ENCODE results near the gene PVALB.
A peak's percentile ranks its signal among the peaks of the same experiment; 100 is the strongest.

Gene PVALB

GRCh38 chr22:36815558-36816338 is 1.1 kb downstream of the PVALB start:
- Histone ChIP-seq H3K27me3 (ENCODE audit: insufficient read depth, low read length) (peaks cover 54% of the 10 kb centered on the region), H3K36me3 (ENCODE audit: insufficient read depth, low read length) (no peaks in the 10 kb centered on the region), H3K9me3 (ENCODE audit: low read length) (no peaks in the 10 kb centered on the region), H3K4me3 (ENCODE audit: low read length) (no peak overlapping the region), H3K4me1 (ENCODE audit: insufficient read depth, low read length) (peaks cover 11% of the 10 kb centered on the region), H2AFZ (ENCODE audit: low read depth, low read length) (no peak overlapping the region)

GRCh38 chr22:36814801-36815200 is 2.0 kb downstream of the PVALB start:
- Histone ChIP-seq H3K9me3 (ENCODE audit: low read length) (no peaks in the 10 kb centered on the region), H3K27me3 (ENCODE audit: insufficient read depth, low read length) (peaks cover 50% of the 10 kb centered on the region), H3K36me3 (ENCODE audit: insufficient read depth, low read length) (no peaks in the 10 kb centered on the region), H3K4me3 (ENCODE audit: low read length) (no peak overlapping the region), H3K4me1 (ENCODE audit: insufficient read depth, low read length) (peaks cover 11% of the 10 kb centered on the region), H2AFZ (ENCODE audit: low read depth, low read length) (no peak overlapping the region)

GRCh38 chr22:36811094-36811800 is 5.6 kb downstream of the PVALB start:
- Histone ChIP-seq H3K4me3 (ENCODE audit: low read length) (no peak overlapping the region), H3K4me1 (ENCODE audit: insufficient read depth, low read length) (no peaks in the 10 kb centered on the region), H2AFZ (ENCODE audit: low read depth, low read length) (no peak overlapping the region), H3K27me3 (ENCODE audit: insufficient read depth, low read length) (peaks cover 18% of the 10 kb centered on the region), H3K36me3 (ENCODE audit: insufficient read depth, low read length) (no peaks in the 10 kb centered on the region), H3K9me3 (ENCODE audit: low read length) (no peaks in the 10 kb centered on the region)

GRCh38 chr22:36809351-36809750 is 7.5 kb downstream of the PVALB start:
- Histone ChIP-seq H3K36me3 (ENCODE audit: insufficient read depth, low read length) (no peaks in the 10 kb centered on the region), H2AFZ (ENCODE audit: low read depth, low read length) (no peak overlapping the region), H3K9me3 (ENCODE audit: low read length) (no peaks in the 10 kb centered on the region), H3K27me3 (ENCODE audit: insufficient read depth, low read length) (no peaks in the 10 kb centered on the region), H3K4me3 (ENCODE audit: low read length) (no peak overlapping the region), H3K4me1 (ENCODE audit: insufficient read depth, low read length) (no peaks in the 10 kb centered on the region)

- Histone ChIP-seq H2AFZ (ENCODE audit: low read depth, low read length) (no peak overlapping the region), H3K9me3 (ENCODE audit: low read length) (no peaks in the 10 kb centered on the region), H3K4me3 (ENCODE audit: low read length) (no peak overlapping the region), H3K36me3 (ENCODE audit: insufficient read depth, low read length) (no peaks in the 10 kb centered on the region), H3K4me1 (ENCODE audit: insufficient read depth, low read length) (no peaks in the 10 kb centered on the region), H3K27me3 (ENCODE audit: insufficient read depth, low read length) (no peaks in the 10 kb centered on the region)
Measured at GRCh38 chr22:36808721-36809344, 8.0 kb downstream of the PVALB start.

- Histone ChIP-seq H3K27me3 (ENCODE audit: insufficient read depth, low read length) (no peaks in the 10 kb centered on the region), H3K36me3 (ENCODE audit: insufficient read depth, low read length) (no peaks in the 10 kb centered on the region), H3K4me3 (ENCODE audit: low read length) (no peak overlapping the region), H3K9me3 (ENCODE audit: low read length) (no peaks in the 10 kb centered on the region), H2AFZ (ENCODE audit: low read depth, low read length) (no peak overlapping the region), H3K4me1 (ENCODE audit: insufficient read depth, low read length) (no peaks in the 10 kb centered on the region)
Measured at GRCh38 chr22:36807627-36808026, 9.2 kb downstream of the PVALB start.

GRCh38 chr22:36806835-36807234 is 10.0 kb downstream of the PVALB start:
- Histone ChIP-seq H3K9me3 (ENCODE audit: low read length) (no peaks in the 10 kb centered on the region), H3K4me1 (ENCODE audit: insufficient read depth, low read length) (no peaks in the 10 kb centered on the region), H2AFZ (ENCODE audit: low read depth, low read length) (no peak overlapping the region), H3K4me3 (ENCODE audit: low read length) (no peak overlapping the region), H3K36me3 (ENCODE audit: insufficient read depth, low read length) (no peaks in the 10 kb centered on the region), H3K27me3 (ENCODE audit: insufficient read depth, low read length) (no peaks in the 10 kb centered on the region)

- Histone ChIP-seq H2AFZ (ENCODE audit: low read depth, low read length) (no peak overlapping the region), H3K4me1 (ENCODE audit: insufficient read depth, low read length) (peaks cover 4% of the 10 kb centered on the region), H3K4me3 (ENCODE audit: low read length) (no peak overlapping the region), H3K36me3 (ENCODE audit: insufficient read depth, low read length) (no peaks in the 10 kb centered on the region), H3K27me3 (ENCODE audit: insufficient read depth, low read length) (no peaks in the 10 kb centered on the region), H3K9me3 (ENCODE audit: low read length) (no peaks in the 10 kb centered on the region)
Measured at GRCh38 chr22:36803358-36803757, 13.5 kb downstream of the PVALB start.

GRCh38 chr22:36798674-36799066 is 18.2 kb downstream of the PVALB start:
- Histone ChIP-seq H3K9me3 (ENCODE audit: low read length) (no peaks in the 10 kb centered on the region), H3K4me1 (ENCODE audit: insufficient read depth, low read length) (peaks cover 36% of the 10 kb centered on the region), H2AFZ (ENCODE audit: low read depth, low read length) (no peak overlapping the region), H3K27me3 (ENCODE audit: insufficient read depth, low read length) (peaks cover 5% of the 10 kb centered on the region), H3K36me3 (ENCODE audit: insufficient read depth, low read length) (no peaks in the 10 kb centered on the region), H3K4me3 (ENCODE audit: low read length) (no peak overlapping the region)

- Histone ChIP-seq H3K4me1 (ENCODE audit: insufficient read depth, low read length) (peaks cover 36% of the 10 kb centered on the region), H3K4me3 (ENCODE audit: low read length) (peak overlapping the region; percentile 10), H3K9me3 (ENCODE audit: low read length) (no peaks in the 10 kb centered on the region), H2AFZ (ENCODE audit: low read depth, low read length) (peak overlapping the region; percentile 14), H3K36me3 (ENCODE audit: insufficient read depth, low read length) (no peaks in the 10 kb centered on the region), H3K27me3 (ENCODE audit: insufficient read depth, low read length) (peaks cover 5% of the 10 kb centered on the region)
Measured at GRCh38 chr22:36797911-36798673, 18.7 kb downstream of the PVALB start.

- Histone ChIP-seq H2AFZ (ENCODE audit: low read depth, low read length) (peak overlapping the region; percentile 14), H3K4me1 (ENCODE audit: insufficient read depth, low read length) (peaks cover 36% of the 10 kb centered on the region), H3K4me3 (ENCODE audit: low read length) (peak overlapping the region; percentile 10), H3K36me3 (ENCODE audit: insufficient read depth, low read length) (no peaks in the 10 kb centered on the region), H3K9me3 (ENCODE audit: low read length) (no peaks in the 10 kb centered on the region), H3K27me3 (ENCODE audit: insufficient read depth, low read length) (peaks cover 5% of the 10 kb centered on the region)
Measured at GRCh38 chr22:36797374-36797773, 19.5 kb downstream of the PVALB start.

- Histone ChIP-seq H3K27me3 (ENCODE audit: insufficient read depth, low read length) (peaks cover 5% of the 10 kb centered on the region), H3K4me3 (ENCODE audit: low read length) (no peak overlapping the region), H3K9me3 (ENCODE audit: low read length) (no peaks in the 10 kb centered on the region), H3K4me1 (ENCODE audit: insufficient read depth, low read length) (peaks cover 36% of the 10 kb centered on the region), H3K36me3 (ENCODE audit: insufficient read depth, low read length) (no peaks in the 10 kb centered on the region), H2AFZ (ENCODE audit: low read depth, low read length) (no peak overlapping the region)
Measured at GRCh38 chr22:36796552-36797175, 20.2 kb downstream of the PVALB start.
